Embryonic facial prominence (tissue), 1 donor: Measurements from ENCODE around the gene COL4A3.
"Not testable (repeated sequence)": the region's sequence is repeated elsewhere in the genome, so short reads cannot be mapped to it uniquely, and the experiment has no call there.

Source experiments
- DNase-seq: peaks from one replicate; pipeline ENCODE4 v3.0.0-alpha.2; 2016; ENCODE audit errors: extremely low spot score

Gene COL4A3

GRCh38 chr2:227206406-227206805, 42.0 kb downstream of the COL4A3 start:
- no peak for DNase-seq

GRCh38 chr2:227207573-227207972, 43.1 kb downstream of the COL4A3 start:
- DNase-seq, result no peak

- no peak for DNase-seq
Measured at GRCh38 chr2:227214622-227215041, 50.2 kb downstream of the COL4A3 start.

- no peak for DNase-seq
Measured at GRCh38 chr2:227219312-227220105, 55.1 kb downstream of the COL4A3 start.

GRCh38 chr2:227221120-227221519, 56.7 kb downstream of the COL4A3 start:
- DNase-seq, result no peak

- no peak for DNase-seq
Measured at GRCh38 chr2:227222292-227222691, 57.9 kb downstream of the COL4A3 start.

- not testable (repeated sequence) for DNase-seq
Measured at GRCh38 chr2:227225641-227226040, 61.2 kb downstream of the COL4A3 start.

GRCh38 chr2:227228061-227228667, 63.7 kb downstream of the COL4A3 start:
- no peak for DNase-seq

- DNase-seq, result no peak
Measured at GRCh38 chr2:227230151-227230550, 65.7 kb downstream of the COL4A3 start.

- DNase-seq, result no peak
Measured at GRCh38 chr2:227234429-227234828, 70.0 kb downstream of the COL4A3 start.

- DNase-seq, result no peak
Measured at GRCh38 chr2:227237786-227238185, 73.4 kb downstream of the COL4A3 start.

GRCh38 chr2:227238238-227239237, 74.1 kb downstream of the COL4A3 start:
- peak; percentile 9 for DNase-seq

GRCh38 chr2:227241005-227241404, 76.6 kb downstream of the COL4A3 start:
- DNase-seq, result no peak

GRCh38 chr2:227248876-227249275, 84.5 kb downstream of the COL4A3 start:
- DNase-seq, result no peak

GRCh38 chr2:227252831-227253230, 88.4 kb downstream of the COL4A3 start:
- no peak for DNase-seq

GRCh38 chr2:227256605-227257004, 92.2 kb downstream of the COL4A3 start:
- DNase-seq, result no peak

- no peak for DNase-seq
Measured at GRCh38 chr2:227257820-227258219, 93.4 kb downstream of the COL4A3 start.

GRCh38 chr2:227260041-227260440, 95.6 kb downstream of the COL4A3 start:
- DNase-seq, result no peak

- no peak for DNase-seq
Measured at GRCh38 chr2:227267410-227268115, 103.1 kb downstream of the COL4A3 start.

- DNase-seq, result no peak
Measured at GRCh38 chr2:227280895-227281294, 116.5 kb downstream of the COL4A3 start.

- DNase-seq, result no peak
Measured at GRCh38 chr2:227285741-227286236, 121.4 kb downstream of the COL4A3 start.
